HEK293 (cell line): ENCODE results near the gene RALA.

ENCODE experiments used
- CTCF ChIA-PET: fragments of 350-600 bp; formaldehyde crosslinking; extraction: SDS; loops from one replicate; lab custom pipeline; 2021; ENCODE audit warnings: antibody characterized with exemption; lab: Yijun Ruan, JAX
- POLR2A ChIA-PET: fragments of 300-600 bp; formaldehyde crosslinking; extraction: SDS; loops from one replicate; lab custom pipeline; 2020; ENCODE audit warnings: antibody characterized with exemption, inconsistent platforms; lab: Yijun Ruan, JAX
- H3K27ac ChIP-seq: fragments of 200-500 bp; sonication (Bioruptor generic); 2 replicates; pipeline ENCODE4 v1.5.1; 2014; ENCODE audit warnings: low read depth, low read length, control low read depth, inconsistent platforms; ENCODE audit errors: extremely low read depth
- H3K36me3 ChIP-seq, 2 experiments: fragments of 200-500 bp in 1 of 2; sonication (Bioruptor generic) in 1 of 2; 1 replicate in 1 of 2; 2 replicates in 1 of 2; pipeline ENCODE4 v1.5.1; 2014 to 2017; ENCODE audit warnings: inconsistent platforms in 2 of 2, low read length in 2 of 2; ENCODE audit not compliant: control insufficient read depth in 2 of 2, insufficient read depth in 1 of 2
- H3K4me1 ChIP-seq: fragments of 200-500 bp; sonication (Bioruptor generic); 2 replicates; pipeline ENCODE4 v1.5.1; 2014; ENCODE audit warnings: mild to moderate bottlenecking, low read length, inconsistent platforms; ENCODE audit not compliant: control insufficient read depth, insufficient read depth
- H3K4me3 ChIP-seq: 2 replicates; pipeline ENCODE4 v1.5.1; 2011; ENCODE audit warnings: low read depth, mild to moderate bottlenecking, control low read depth, low read length, moderate library complexity
- H3K9me3 ChIP-seq: fragments of 200-500 bp; sonication (Bioruptor generic); 2 replicates; pipeline ENCODE4 v1.5.1; 2014; ENCODE audit warnings: low read depth, low read length, inconsistent platforms; ENCODE audit not compliant: control insufficient read depth, insufficient read depth
- BCL6B ChIP-seq: fragments of 450-650 bp; formaldehyde crosslinking; IDR thresholded peaks from 2 replicates; pipeline ENCODE4 v1.5.1; 2017; ENCODE audit warnings: missing biosample characterization, missing genetic modification characterization
- EGR2 ChIP-seq: fragments of 450-650 bp; formaldehyde crosslinking; IDR thresholded peaks from 2 replicates; pipeline ENCODE4 v1.5.1; 2016; ENCODE audit warnings: low read depth, missing biosample characterization, missing genetic modification characterization
- HIC1 ChIP-seq: fragments of 450-650 bp; formaldehyde crosslinking; IDR thresholded peaks from 2 replicates; pipeline ENCODE4 v1.5.1; 2016; ENCODE audit warnings: missing biosample characterization, missing genetic modification characterization
- ZBTB1 ChIP-seq: fragments of 450-650 bp; formaldehyde crosslinking; IDR thresholded peaks from 2 replicates; pipeline ENCODE4 v1.5.1; 2016; ENCODE audit warnings: missing biosample characterization, missing genetic modification characterization
- ZBTB20 ChIP-seq: fragments of 450-650 bp; formaldehyde crosslinking; IDR thresholded peaks from 2 replicates; pipeline ENCODE4 v1.5.1; 2016; ENCODE audit warnings: missing biosample characterization, missing genetic modification characterization
- ZNF133 ChIP-seq: fragments of 450-650 bp; formaldehyde crosslinking; IDR thresholded peaks from 2 replicates; pipeline ENCODE4 v1.5.1; 2016; ENCODE audit warnings: missing biosample characterization, missing genetic modification characterization
- ZNF146 ChIP-seq: fragments of 450-650 bp; formaldehyde crosslinking; IDR thresholded peaks from 2 replicates; pipeline ENCODE4 v1.5.1; 2016; ENCODE audit warnings: missing biosample characterization, missing genetic modification characterization
- ZNF157 ChIP-seq: fragments of 450-650 bp; formaldehyde crosslinking; IDR thresholded peaks from 2 replicates; pipeline ENCODE4 v1.5.1; 2016; ENCODE audit warnings: missing biosample characterization, missing genetic modification characterization
- ZNF18 ChIP-seq: fragments of 450-650 bp; formaldehyde crosslinking; IDR thresholded peaks from 2 replicates; pipeline ENCODE4 v1.5.1; 2016; ENCODE audit warnings: missing biosample characterization, missing genetic modification characterization
- ZNF2 ChIP-seq: fragments of 450-650 bp; formaldehyde crosslinking; IDR thresholded peaks from 2 replicates; pipeline ENCODE4 v1.5.1; 2016; ENCODE audit warnings: missing biosample characterization, missing genetic modification characterization
- ZNF391 ChIP-seq: fragments of 450-650 bp; formaldehyde crosslinking; IDR thresholded peaks from 2 replicates; pipeline ENCODE4 v1.5.1; 2016; ENCODE audit warnings: low read depth, missing biosample characterization, missing genetic modification characterization, borderline replicate concordance
- ZNF394 ChIP-seq: fragments of 450-650 bp; formaldehyde crosslinking; IDR thresholded peaks from 2 replicates; pipeline ENCODE4 v1.5.1; 2016; ENCODE audit warnings: missing biosample characterization, missing genetic modification characterization, mild to moderate bottlenecking, moderate library complexity, borderline replicate concordance
- ZNF404 ChIP-seq: fragments of 450-650 bp; formaldehyde crosslinking; IDR thresholded peaks from 2 replicates; pipeline ENCODE4 v1.5.1; 2017; ENCODE audit warnings: missing biosample characterization, missing genetic modification characterization
- ZNF544 ChIP-seq: fragments of 450-650 bp; formaldehyde crosslinking; IDR thresholded peaks from 2 replicates; pipeline ENCODE4 v1.5.0; 2017; ENCODE audit warnings: missing biosample characterization, missing genetic modification characterization
- ZNF548 ChIP-seq: fragments of 450-650 bp; formaldehyde crosslinking; IDR thresholded peaks from 2 replicates; pipeline ENCODE4 v1.5.1; 2016; ENCODE audit warnings: missing biosample characterization, missing genetic modification characterization
- ZNF596 ChIP-seq: fragments of 450-650 bp; IDR thresholded peaks from 2 replicates; pipeline ENCODE4 v1.5.0; 2018; ENCODE audit warnings: missing biosample characterization, mild to moderate bottlenecking, missing genetic modification characterization, moderate library complexity
- ZNF645 ChIP-seq: fragments of 450-650 bp; formaldehyde crosslinking; IDR thresholded peaks from 2 replicates; pipeline ENCODE4; 2016; ENCODE audit warnings: missing biosample characterization, missing genetic modification characterization
- TF ChIP-seq, protein P1 (sequence below): fragments of 450-650 bp; formaldehyde crosslinking; IDR thresholded peaks from 2 replicates; pipeline ENCODE4 v1.5.1; 2016; ENCODE audit warnings: missing biosample characterization, missing genetic modification characterization
- TF ChIP-seq, protein P2 (sequence below): fragments of 450-650 bp; formaldehyde crosslinking; IDR thresholded peaks from 2 replicates; pipeline ENCODE4 v1.5.1; 2016; ENCODE audit warnings: missing biosample characterization, missing genetic modification characterization

The RALA gene

GRCh38 chr7:39609935-39610263, 13.5 kb upstream of the RALA start:
- CTCF ChIA-PET: no interaction called here
- POLR2A ChIA-PET: no interaction called here
- Histone ChIP-seq H3K27ac (no peak overlapping the region), H3K36me3 (no peaks in the 10 kb centered on the region), H3K9me3 (no peaks in the 10 kb centered on the region), H3K4me3 (no peak overlapping the region), H3K4me1 (no peaks in the 10 kb centered on the region)
- TF ChIP-seq ZNF596 (tag by site-specific recombination) (no peak), ZNF548 (tag by site-specific recombination) (no peak), ZBTB1 (tag by site-specific recombination) (no peak), ZNF544 (tag by site-specific recombination) (no peak), ZNF146 (no peak)
- TF ChIP-seq, protein P1, sequence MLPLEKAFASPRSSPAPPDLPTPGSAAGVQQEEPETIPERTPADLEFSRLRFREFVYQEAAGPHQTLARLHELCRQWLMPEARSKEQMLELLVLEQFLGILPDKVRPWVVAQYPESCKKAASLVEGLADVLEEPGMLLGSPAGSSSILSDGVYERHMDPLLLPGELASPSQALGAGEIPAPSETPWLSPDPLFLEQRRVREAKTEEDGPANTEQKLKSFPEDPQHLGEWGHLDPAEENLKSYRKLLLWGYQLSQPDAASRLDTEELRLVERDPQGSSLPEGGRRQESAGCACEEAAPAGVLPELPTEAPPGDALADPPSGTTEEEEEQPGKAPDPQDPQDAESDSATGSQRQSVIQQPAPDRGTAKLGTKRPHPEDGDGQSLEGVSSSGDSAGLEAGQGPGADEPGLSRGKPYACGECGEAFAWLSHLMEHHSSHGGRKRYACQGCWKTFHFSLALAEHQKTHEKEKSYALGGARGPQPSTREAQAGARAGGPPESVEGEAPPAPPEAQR (tag by site-specific recombination): no peak

DNA sequence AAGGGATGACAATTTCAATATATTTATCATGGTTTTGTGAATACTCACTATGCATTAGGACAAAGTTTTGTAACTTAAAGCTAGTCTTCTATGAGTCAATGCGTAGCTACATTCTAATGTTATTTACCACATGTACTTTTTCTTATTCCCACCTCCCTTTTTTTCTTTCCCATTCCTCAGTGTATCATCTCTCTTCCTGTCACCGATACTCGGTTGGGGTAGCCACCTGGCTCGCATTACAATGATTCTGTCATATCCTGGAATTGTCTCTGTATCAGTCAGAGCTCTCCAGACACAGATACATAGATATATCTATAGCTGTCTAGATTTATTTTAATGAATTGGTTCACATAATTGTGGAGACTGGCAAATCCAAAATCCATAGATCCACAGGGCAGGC, 9.8 kb upstream of the RALA start:
- ChIA-PET POLR2A (no interaction called here), CTCF (interaction anchor here (0.6 to 0.9 kb wide), 5 partner anchors 15 to 743 kb away, joined by 3 to 6 read pairs (median 3); no protein-coding TSS in a partner anchor)
- H3K9me3 ChIP-seq: no peaks in the 10 kb centered on the region
- H3K36me3 ChIP-seq: no peaks in the 10 kb centered on the region
- TF ChIP-seq ZNF391 (tag by site-specific recombination) (no peak), BCL6B (tag by site-specific recombination) (no peak), ZNF18 (no peak), EGR2 (tag by site-specific recombination) (no peak), ZNF157 (no peak)
- TF ChIP-seq, protein P1 (tag by site-specific recombination): no peak
- no peaks in the 10 kb centered on the region for H3K4me1 ChIP-seq
- H3K27ac ChIP-seq: no peak overlapping the region
- H3K4me3 ChIP-seq: no peak overlapping the region

DNA sequence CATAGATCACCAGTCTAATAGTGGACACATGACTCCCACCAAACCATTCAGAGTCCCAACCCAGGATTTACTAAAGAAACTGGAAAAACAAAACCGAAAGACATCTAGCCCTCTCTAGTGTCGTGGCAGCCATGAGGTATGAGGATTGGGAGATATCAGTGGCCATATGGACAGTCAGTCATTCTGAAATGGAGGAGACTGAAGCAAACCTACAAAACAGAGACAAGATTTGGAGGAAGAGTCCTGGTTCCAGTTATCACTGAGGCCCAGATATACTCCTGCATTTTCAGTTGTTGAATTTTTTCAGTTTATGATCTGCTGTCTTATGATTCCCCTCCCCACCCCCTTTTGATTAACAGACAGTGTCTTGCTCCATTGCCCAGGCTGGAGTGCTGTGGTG, 9.1 kb upstream of the RALA start:
- no peaks in the 10 kb centered on the region for H3K36me3 ChIP-seq
- no peaks in the 10 kb centered on the region for H3K9me3 ChIP-seq
- ChIA-PET CTCF (interaction anchor here (0.7 to 3.1 kb wide), 2 partner anchors 33 to 57 kb away, joined by 3 to 9 read pairs; no protein-coding TSS in a partner anchor), POLR2A (interaction anchor here (0.7 kb wide), 1 partner anchor 295 kb away, joined by 4 read pairs; no protein-coding TSS in a partner anchor)
- no peak overlapping the region for H3K4me3 ChIP-seq
- H3K27ac ChIP-seq: no peak overlapping the region
- no peaks in the 10 kb centered on the region for H3K4me1 ChIP-seq
- TF ChIP-seq, protein P2, sequence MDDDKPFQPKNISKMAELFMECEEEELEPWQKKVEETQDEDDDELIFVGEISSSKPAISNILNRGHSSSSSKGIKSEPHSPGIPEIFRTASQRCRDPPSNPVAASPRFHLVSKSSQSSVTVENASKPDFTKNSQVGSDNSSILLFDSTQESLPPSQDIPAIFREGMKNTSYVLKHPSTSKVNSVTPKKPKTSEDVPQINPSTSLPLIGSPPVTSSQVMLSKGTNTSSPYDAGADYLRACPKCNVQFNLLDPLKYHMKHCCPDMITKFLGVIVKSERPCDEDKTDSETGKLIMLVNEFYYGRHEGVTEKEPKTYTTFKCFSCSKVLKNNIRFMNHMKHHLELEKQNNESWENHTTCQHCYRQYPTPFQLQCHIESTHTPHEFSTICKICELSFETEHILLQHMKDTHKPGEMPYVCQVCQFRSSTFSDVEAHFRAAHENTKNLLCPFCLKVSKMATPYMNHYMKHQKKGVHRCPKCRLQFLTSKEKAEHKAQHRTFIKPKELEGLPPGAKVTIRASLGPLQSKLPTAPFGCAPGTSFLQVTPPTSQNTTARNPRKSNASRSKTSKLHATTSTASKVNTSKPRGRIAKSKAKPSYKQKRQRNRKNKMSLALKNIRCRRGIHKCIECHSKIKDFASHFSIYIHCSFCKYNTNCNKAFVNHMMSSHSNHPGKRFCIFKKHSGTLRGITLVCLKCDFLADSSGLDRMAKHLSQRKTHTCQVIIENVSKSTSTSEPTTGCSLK (tag by site-specific recombination): no peak
- TF ChIP-seq ZNF2 (tag by site-specific recombination) (no peak), ZNF404 (tag by site-specific recombination) (no peak), ZBTB20 (tag by site-specific recombination) (no peak), ZNF133 (tag by site-specific recombination) (no peak), HIC1 (tag by site-specific recombination) (no peak), ZNF645 (tag by site-specific recombination) (no peak), ZNF394 (tag by site-specific recombination) (no peak), ZNF544 (tag by site-specific recombination) (no peak)
